ENCODE results near the gene NPY4R2. TPM values are rescaled to one million over a fixed set of nuclear protein-coding genes. Genes with fewer than 3 reads are reported as not detected.
"Not testable (repeated sequence)": the region's sequence is repeated elsewhere in the genome, so short reads cannot be mapped to it uniquely, and the experiment has no call there.

Gene NPY4R2
- total RNA-seq, 1 experiment from 2014 or later = 0.71 TPM

DNA sequence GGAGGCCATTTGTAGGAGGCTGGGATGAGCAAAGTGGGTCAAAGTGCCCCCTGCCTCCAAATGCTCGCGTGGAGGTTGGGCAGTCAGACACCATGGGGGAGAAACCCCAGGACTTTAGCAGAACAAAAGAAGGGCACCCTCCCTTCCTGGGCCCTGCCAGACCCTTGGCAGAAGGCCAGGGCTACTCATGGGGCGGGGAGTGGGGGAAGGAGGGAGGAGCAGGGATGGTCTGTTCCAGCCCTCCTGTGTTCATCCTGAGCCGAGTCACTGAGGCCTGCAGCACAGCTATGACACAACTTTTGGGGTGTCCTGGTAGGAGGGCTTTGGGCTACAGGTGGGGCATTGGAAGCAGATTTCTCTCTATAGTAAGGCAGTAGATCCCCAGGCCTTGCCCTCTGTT is 24.9 kb downstream of the NPY4R2 start:
- not testable (repeated sequence) for DNase-seq (ENCODE audit: low read depth in 1 of 2, low spot score in 2 of 2); H3K36me3 ChIP-seq; H3K9me3 ChIP-seq (replicated peaks); H3K27me3 ChIP-seq (replicated peaks); H3K4me1 ChIP-seq (replicated peaks); H3K27ac ChIP-seq; H3K4me3 ChIP-seq

DNA sequence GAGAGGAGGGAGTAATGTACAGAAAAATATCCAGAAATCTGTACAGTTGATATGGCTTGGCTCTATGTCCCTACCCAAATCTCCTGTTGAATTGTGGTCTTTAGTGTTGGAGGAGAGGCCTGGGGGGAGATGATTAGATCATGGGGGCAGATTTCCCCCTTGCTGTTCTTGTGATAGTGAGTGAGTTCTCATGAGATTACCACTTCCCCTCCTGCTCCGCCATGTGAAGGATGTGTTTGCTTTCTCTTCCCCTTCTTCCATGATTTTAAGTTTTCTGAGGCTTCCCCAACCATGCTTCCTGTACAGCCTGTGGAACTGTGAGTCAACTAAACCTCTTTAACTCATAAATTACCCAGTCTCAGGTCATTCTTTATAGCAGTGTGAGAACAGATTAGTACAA is 29.0 kb downstream of the NPY4R2 start:
- not testable (repeated sequence) for H3K4me1 ChIP-seq (replicated peaks); H3K36me3 ChIP-seq; H3K9me3 ChIP-seq (replicated peaks); DNase-seq (ENCODE audit: low read depth in 1 of 2, low spot score in 2 of 2); H3K4me3 ChIP-seq; H3K27me3 ChIP-seq (replicated peaks); H3K27ac ChIP-seq

DNA sequence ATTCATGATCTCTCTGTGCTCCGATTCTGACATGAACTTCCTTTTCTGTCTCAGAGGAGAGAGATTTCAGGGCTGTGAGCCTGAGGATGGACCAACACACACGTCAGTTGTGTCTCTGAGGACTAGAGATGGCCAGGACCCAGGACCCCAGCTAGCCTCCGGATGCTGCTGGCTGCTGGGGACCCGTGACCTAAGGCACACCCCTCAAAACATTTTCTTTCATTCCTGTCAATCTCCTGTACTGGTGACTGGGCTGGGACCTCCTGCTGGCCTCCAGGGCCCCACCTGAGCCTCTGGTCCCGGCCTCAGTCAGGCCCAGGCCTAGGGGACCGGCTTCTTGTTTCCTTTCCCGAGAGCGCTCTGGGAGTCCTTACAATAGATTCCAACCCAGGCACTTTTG is 38.7 kb downstream of the NPY4R2 start:
- not testable (repeated sequence) for H3K27me3 ChIP-seq (replicated peaks); H3K36me3 ChIP-seq

GRCh38 chr10:47959677-47960076 is 41.2 kb downstream of the NPY4R2 start:
- H3K4me3 ChIP-seq; H3K36me3 ChIP-seq; H3K27ac ChIP-seq; H3K4me1 ChIP-seq (replicated peaks); DNase-seq (ENCODE audit: low read depth in 1 of 2, low spot score in 2 of 2); H3K9me3 ChIP-seq (replicated peaks); H3K27me3 ChIP-seq (replicated peaks): not testable (repeated sequence)

More for the DNA sequence above, 38.7 kb downstream of the NPY4R2 start:
- H3K27ac ChIP-seq; H3K9me3 ChIP-seq (replicated peaks); H3K4me1 ChIP-seq (replicated peaks); DNase-seq (ENCODE audit: low read depth in 1 of 2, low spot score in 2 of 2); H3K4me3 ChIP-seq: not testable (repeated sequence)

- not testable (repeated sequence) for DNase-seq (ENCODE audit: low read depth in 1 of 2, low spot score in 2 of 2); H3K36me3 ChIP-seq; H3K4me3 ChIP-seq; H3K27ac ChIP-seq; H3K4me1 ChIP-seq (replicated peaks); H3K9me3 ChIP-seq (replicated peaks); H3K27me3 ChIP-seq (replicated peaks)
Measured at GRCh38 chr10:47960699-47961098, 42.2 kb downstream of the NPY4R2 start.

GRCh38 chr10:47962785-47963184 is 44.3 kb downstream of the NPY4R2 start:
- H3K9me3 ChIP-seq (replicated peaks); H3K4me3 ChIP-seq; DNase-seq (ENCODE audit: low read depth in 1 of 2, low spot score in 2 of 2); H3K27ac ChIP-seq; H3K27me3 ChIP-seq (replicated peaks); H3K36me3 ChIP-seq; H3K4me1 ChIP-seq (replicated peaks): not testable (repeated sequence)

- not testable (repeated sequence) for DNase-seq (ENCODE audit: low read depth in 1 of 2, low spot score in 2 of 2); H3K27me3 ChIP-seq (replicated peaks); H3K4me1 ChIP-seq (replicated peaks); H3K9me3 ChIP-seq (replicated peaks); H3K27ac ChIP-seq; H3K4me3 ChIP-seq; H3K36me3 ChIP-seq
Measured at GRCh38 chr10:47964280-47965063, 46.0 kb downstream of the NPY4R2 start.

GRCh38 chr10:47968988-47969387 is 50.5 kb downstream of the NPY4R2 start:
- H3K27me3 ChIP-seq (replicated peaks); H3K4me1 ChIP-seq (replicated peaks); H3K27ac ChIP-seq; H3K36me3 ChIP-seq; H3K9me3 ChIP-seq (replicated peaks); H3K4me3 ChIP-seq; DNase-seq (ENCODE audit: low read depth in 1 of 2, low spot score in 2 of 2): not testable (repeated sequence)

DNA sequence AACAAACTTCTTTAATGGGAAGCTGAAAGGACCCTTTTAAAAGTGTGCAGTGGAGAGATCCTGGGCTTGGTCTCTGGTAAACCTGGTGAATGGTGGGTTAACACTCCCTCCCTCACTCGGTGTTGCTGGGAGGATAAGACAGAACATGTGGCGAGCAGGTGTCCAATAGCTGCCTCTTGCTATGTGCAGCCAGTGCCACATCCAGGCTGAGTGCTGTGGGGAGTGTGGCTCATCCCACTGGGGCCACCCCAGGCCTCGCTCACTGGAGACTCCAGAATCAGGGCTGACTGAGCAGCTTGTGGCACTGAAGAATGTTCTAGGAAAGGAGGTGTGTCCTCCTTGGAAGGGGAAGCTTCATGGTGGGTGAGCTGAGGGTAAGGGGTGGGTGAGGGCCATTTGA is 51.6 kb downstream of the NPY4R2 start:
- not testable (repeated sequence) for DNase-seq (ENCODE audit: low read depth in 1 of 2, low spot score in 2 of 2); H3K4me3 ChIP-seq; H3K27ac ChIP-seq; H3K9me3 ChIP-seq (replicated peaks); H3K27me3 ChIP-seq (replicated peaks); H3K4me1 ChIP-seq (replicated peaks); H3K36me3 ChIP-seq

DNA sequence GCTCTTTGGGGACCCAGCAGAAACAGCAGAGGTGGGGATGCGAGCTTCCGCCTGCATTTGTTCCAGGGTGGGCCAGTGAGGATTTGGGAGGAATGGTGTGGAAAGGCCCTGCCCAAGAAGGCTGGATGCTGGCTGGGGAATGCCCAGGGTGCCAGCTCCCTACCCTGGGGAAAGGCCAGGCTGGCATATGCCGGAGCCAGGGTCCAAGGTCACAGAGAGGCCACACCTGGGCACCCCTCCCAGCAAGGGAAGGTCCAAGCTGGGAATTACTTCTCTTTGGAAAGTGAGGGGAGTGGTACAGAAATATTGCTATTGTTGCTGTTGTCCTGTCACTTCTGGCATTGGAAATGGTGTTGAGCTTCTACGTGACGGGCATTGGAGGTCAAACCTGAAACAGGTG is 53.1 kb downstream of the NPY4R2 start:
- H3K4me3 ChIP-seq; H3K27me3 ChIP-seq (replicated peaks); H3K9me3 ChIP-seq (replicated peaks); DNase-seq (ENCODE audit: low read depth in 1 of 2, low spot score in 2 of 2); H3K36me3 ChIP-seq; H3K4me1 ChIP-seq (replicated peaks); H3K27ac ChIP-seq: not testable (repeated sequence)

- H3K4me3 ChIP-seq; H3K27ac ChIP-seq; H3K9me3 ChIP-seq (replicated peaks); H3K27me3 ChIP-seq (replicated peaks); H3K36me3 ChIP-seq; DNase-seq (ENCODE audit: low read depth in 1 of 2, low spot score in 2 of 2); H3K4me1 ChIP-seq (replicated peaks): not testable (repeated sequence)
Measured at GRCh38 chr10:47972077-47972476, 53.6 kb downstream of the NPY4R2 start.

Other genes with a start within 250 kb of the NPY4R2 start
- 1.0 and 9.3 TPM in 2 replicates for gene SYT15B, start 155.1 kb upstream of the NPY4R2 start, total RNA-seq (2014; rRNA removed; shearing (Covaris generic))
- gene FAM25C, start 81.1 kb downstream of the NPY4R2 start, total RNA-seq (2014; rRNA removed; shearing (Covaris generic)) = not detected in 2 replicates